Osteoblast (primary cell): ENCODE results near the gene GTF2H3. TPM values are rescaled to one million over a fixed set of nuclear protein-coding genes. Genes with fewer than 3 reads are reported as not detected.

Source experiments
- DNase-seq: peaks from one replicate; pipeline ENCODE4 v3.0.0; 2011; ENCODE audit warnings: low spot score, mixed read lengths; ENCODE audit not compliant: insufficient read length; ENCODE audit errors: missing footprints
- H2AFZ ChIP-seq: 2 replicates; pipeline ENCODE4 v1.6.0; 2011; ENCODE audit warnings: mild to moderate bottlenecking, low read length
- H3K27ac ChIP-seq: 2 replicates; pipeline ENCODE4 v1.5.1; 2011; ENCODE audit warnings: mild to moderate bottlenecking, low read depth, low read length, moderate library complexity
- H3K27me3 ChIP-seq: 2 replicates; pipeline ENCODE4 v1.6.0; 2012; ENCODE audit warnings: mild to moderate bottlenecking, control low read depth, inconsistent platforms, low read length, moderate library complexity; ENCODE audit not compliant: insufficient read depth
- H3K36me3 ChIP-seq: 2 replicates; pipeline ENCODE4 v1.5.1; 2011; ENCODE audit warnings: mild to moderate bottlenecking, low read length, control low read depth, moderate library complexity; ENCODE audit not compliant: insufficient read depth
- H3K4me1 ChIP-seq: 2 replicates; pipeline ENCODE4 v1.5.1; 2011; ENCODE audit warnings: mild to moderate bottlenecking, low read length, control low read depth, moderate library complexity; ENCODE audit not compliant: insufficient read depth
- H3K4me2 ChIP-seq: 2 replicates; pipeline ENCODE4 v1.6.0; 2011; ENCODE audit warnings: mild to moderate bottlenecking, low read length; ENCODE audit not compliant: insufficient read depth
- H3K4me3 ChIP-seq: fragments of 200-600 bp; sonication (generic); 3 replicates; pipeline ENCODE4 v1.5.1; 2012; ENCODE audit warnings: mild to moderate bottlenecking, low read length, inconsistent platforms; ENCODE audit not compliant: insufficient read depth
- H3K79me2 ChIP-seq: 2 replicates; pipeline ENCODE4 v1.6.0; 2012; ENCODE audit warnings: mild to moderate bottlenecking, low read length, control low read depth, inconsistent platforms; ENCODE audit not compliant: insufficient read depth
- H3K9me3 ChIP-seq: 2 replicates; pipeline ENCODE4 v1.5.1; 2011; ENCODE audit warnings: low read depth, low read length, control low read depth
- H4K20me1 ChIP-seq: 2 replicates; pipeline ENCODE4 v1.6.0; 2012; ENCODE audit warnings: mild to moderate bottlenecking, low read length, control low read depth; ENCODE audit not compliant: insufficient read depth
- total RNA-seq: library from RNA; depleted of rRNA; stranded (reverse); fragments of >200 nt; gene quantifications from 2 replicates; pipeline ENCODE4 v1.2.3, GENCODE V29; 2012
- TF ChIP-seq, protein P1 (sequence below): IDR thresholded peaks from 2 replicates; pipeline ENCODE4 v1.5.1; 2011; ENCODE audit warnings: mild to moderate bottlenecking, low read depth, low read length, moderate library complexity; ENCODE audit errors: extremely low read depth

GTF2H3 gene
- total RNA-seq, 1 donor = 38.7 TPM

DNA sequence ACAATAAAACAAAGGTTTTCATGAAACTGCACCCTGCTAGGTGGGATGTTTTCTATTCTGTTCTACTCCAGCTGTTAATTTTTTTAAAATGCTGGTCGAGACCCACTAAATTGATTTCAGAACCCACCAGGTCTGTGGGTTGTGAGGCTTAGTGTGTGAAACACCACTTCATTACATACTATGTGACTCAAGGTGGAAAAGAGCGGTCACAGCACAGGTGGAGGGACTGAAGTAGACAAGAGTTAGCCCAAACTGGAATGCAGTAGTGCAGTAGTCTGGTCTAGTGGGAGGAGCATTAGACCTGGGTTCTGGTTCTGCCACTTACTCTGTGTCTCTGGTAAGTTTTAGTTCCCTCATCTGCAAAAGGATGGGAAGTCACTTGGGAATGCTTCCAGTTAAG, 19.5 kb upstream of the GTF2H3 start:
- DNase-seq = no peak
- H3K4me1 ChIP-seq = peaks cover 15% of the 10 kb centered on the region
- TF ChIP-seq, protein P1, sequence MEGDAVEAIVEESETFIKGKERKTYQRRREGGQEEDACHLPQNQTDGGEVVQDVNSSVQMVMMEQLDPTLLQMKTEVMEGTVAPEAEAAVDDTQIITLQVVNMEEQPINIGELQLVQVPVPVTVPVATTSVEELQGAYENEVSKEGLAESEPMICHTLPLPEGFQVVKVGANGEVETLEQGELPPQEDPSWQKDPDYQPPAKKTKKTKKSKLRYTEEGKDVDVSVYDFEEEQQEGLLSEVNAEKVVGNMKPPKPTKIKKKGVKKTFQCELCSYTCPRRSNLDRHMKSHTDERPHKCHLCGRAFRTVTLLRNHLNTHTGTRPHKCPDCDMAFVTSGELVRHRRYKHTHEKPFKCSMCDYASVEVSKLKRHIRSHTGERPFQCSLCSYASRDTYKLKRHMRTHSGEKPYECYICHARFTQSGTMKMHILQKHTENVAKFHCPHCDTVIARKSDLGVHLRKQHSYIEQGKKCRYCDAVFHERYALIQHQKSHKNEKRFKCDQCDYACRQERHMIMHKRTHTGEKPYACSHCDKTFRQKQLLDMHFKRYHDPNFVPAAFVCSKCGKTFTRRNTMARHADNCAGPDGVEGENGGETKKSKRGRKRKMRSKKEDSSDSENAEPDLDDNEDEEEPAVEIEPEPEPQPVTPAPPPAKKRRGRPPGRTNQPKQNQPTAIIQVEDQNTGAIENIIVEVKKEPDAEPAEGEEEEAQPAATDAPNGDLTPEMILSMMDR = no peak
- peaks cover 21% of the 10 kb centered on the region for H3K79me2 ChIP-seq
- no peaks in the 10 kb centered on the region for H3K9me3 ChIP-seq
- H3K27ac ChIP-seq = peak overlapping the region; percentile 73
- H3K36me3 ChIP-seq = peaks cover 55% of the 10 kb centered on the region
- H3K4me2 ChIP-seq = no peak overlapping the region
- peaks cover 4% of the 10 kb centered on the region for H4K20me1 ChIP-seq
- no peak overlapping the region for H2AFZ ChIP-seq
- no peak overlapping the region for H3K4me3 ChIP-seq
- H3K27me3 ChIP-seq = no peaks in the 10 kb centered on the region

DNA sequence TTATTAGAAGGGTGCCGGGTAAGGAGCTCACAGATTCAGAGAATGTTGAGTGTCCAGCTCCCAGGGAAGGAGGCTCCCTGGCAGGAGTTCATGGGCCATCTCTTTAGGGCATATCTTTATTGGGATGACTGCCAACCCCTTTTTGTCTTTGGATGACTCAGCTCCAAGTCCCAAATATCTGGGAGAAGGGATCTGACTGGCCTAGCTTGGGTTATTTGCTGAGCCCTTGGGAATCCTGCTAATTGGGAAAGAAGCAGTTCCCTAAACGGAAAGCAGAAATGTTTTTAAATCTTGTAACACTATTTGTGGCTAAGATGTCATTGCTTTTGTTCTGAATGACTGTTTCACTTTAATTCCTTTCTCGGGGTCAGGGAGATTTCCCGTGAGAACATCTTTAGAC, 19.1 kb upstream of the GTF2H3 start:
- H3K36me3 ChIP-seq = peaks cover 55% of the 10 kb centered on the region
- peak; percentile 92 for DNase-seq
- H3K4me2 ChIP-seq = peak overlapping the region; percentile 50

DNA sequence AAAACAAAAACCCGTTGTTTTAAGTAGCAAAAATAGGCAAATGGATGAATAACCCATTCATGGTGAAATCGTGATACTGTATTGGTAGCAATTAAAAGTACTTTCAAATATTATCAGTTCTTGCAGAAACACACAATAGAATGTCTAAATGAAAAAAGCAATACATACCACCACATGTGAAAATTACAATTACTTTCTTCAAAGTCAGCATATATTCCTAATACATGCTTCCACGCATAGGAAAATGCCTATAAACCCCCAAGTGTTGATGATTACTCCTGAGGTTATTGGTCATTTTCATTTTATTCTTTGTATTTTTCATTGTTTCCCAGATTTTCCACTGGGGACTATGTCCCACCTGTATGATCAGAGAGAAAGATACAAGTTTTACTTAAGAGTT, 16.5 kb upstream of the GTF2H3 start:
- DNase-seq = no peak
- Histone ChIP-seq H3K4me2 (no peak overlapping the region), H3K4me1 (peaks cover 15% of the 10 kb centered on the region), H3K36me3 (peaks cover 68% of the 10 kb centered on the region), H3K9me3 (no peaks in the 10 kb centered on the region), H4K20me1 (peaks cover 4% of the 10 kb centered on the region), H3K4me3 (no peak overlapping the region), H3K27me3 (no peaks in the 10 kb centered on the region), H2AFZ (no peak overlapping the region), H3K79me2 (peaks cover 3% of the 10 kb centered on the region), H3K27ac (no peak overlapping the region)
- TF ChIP-seq, protein P1 = no peak

More for the DNA sequence above, 19.1 kb upstream of the GTF2H3 start:
- Histone ChIP-seq H3K4me3 (no peak overlapping the region), H3K27me3 (no peaks in the 10 kb centered on the region), H4K20me1 (peaks cover 4% of the 10 kb centered on the region), H3K9me3 (no peaks in the 10 kb centered on the region), H3K79me2 (peaks cover 21% of the 10 kb centered on the region), H3K27ac (peak overlapping the region; percentile 73), H3K4me1 (peaks cover 15% of the 10 kb centered on the region), H2AFZ (no peak overlapping the region)
- TF ChIP-seq, protein P1 = no peak

DNA sequence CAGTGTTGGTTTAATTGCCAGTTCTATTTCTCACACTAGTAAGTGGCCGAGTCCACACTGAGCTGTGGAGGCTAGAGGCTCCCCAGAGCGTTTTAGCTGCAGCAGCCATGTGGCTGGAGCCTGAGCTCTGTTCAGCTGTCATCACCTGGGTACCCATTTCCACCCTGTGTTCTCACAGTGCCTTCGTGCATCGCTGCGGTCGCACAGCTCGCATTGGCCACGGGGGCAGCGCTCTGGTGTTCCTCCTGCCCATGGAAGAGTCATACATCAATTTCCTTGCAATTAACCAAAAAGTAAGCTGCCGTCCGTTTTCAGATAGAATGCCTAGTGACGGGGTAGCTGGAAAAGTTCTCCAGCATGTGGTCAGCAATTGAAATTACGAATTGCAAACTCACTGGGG, 16.0 kb upstream of the GTF2H3 start:
- Histone ChIP-seq H3K9me3 (no peaks in the 10 kb centered on the region), H3K4me2 (no peak overlapping the region), H3K27me3 (no peaks in the 10 kb centered on the region), H2AFZ (no peak overlapping the region), H3K4me1 (peaks cover 15% of the 10 kb centered on the region), H3K79me2 (peaks cover 2% of the 10 kb centered on the region), H3K4me3 (no peak overlapping the region), H4K20me1 (peaks cover 4% of the 10 kb centered on the region), H3K27ac (no peak overlapping the region), H3K36me3 (peaks cover 73% of the 10 kb centered on the region)
- TF ChIP-seq, protein P1 = no peak
- DNase-seq = peak; percentile 79
